SU-DHL-6 (cell line): ENCODE data around the gene KCNA10.

Source experiments
- EZH2phosphoT487 ChIP-seq: fragments of 200-600 bp; sonication (generic), shearing (Covaris generic); conservative IDR thresholded peaks from 2 replicates; pipeline ENCODE4 v1.6.1; 2018; ENCODE audit warnings: mild to moderate bottlenecking, antibody characterized with exemption, low read length, moderate library complexity, mixed read lengths
- TF ChIP-seq, protein P1 (sequence below): fragments of 200-600 bp; sonication (generic); IDR thresholded peaks from one replicate; pipeline ENCODE4 v1.5.1; 2017; ENCODE audit warnings: antibody characterized with exemption, mild to moderate bottlenecking, low read length, moderate library complexity; ENCODE audit not compliant: insufficient read depth, poor library complexity, severe bottlenecking

DNA sequence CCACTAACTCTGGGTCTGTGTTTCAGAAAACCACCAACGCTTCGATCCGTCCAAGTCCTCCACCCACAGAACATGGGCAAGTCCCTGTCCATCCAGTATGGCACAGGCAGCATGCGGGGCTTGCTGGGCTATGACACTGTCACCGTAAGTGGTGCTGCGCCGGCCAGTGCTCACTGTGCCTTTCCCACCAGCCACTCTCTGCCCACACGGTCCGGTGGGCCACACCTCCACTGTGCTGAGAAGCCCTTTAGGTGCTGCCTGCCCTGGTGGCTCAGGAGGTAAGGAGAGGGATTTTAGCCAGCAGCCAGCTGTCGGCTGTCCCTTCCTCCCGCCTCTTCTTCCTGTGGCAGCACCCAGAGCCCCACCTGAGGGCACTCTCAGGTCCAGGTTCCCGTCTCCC is 34.2 kb downstream of the KCNA10 start:
- TF ChIP-seq EZH2phosphoT487: no peak
- TF ChIP-seq, protein P1, sequence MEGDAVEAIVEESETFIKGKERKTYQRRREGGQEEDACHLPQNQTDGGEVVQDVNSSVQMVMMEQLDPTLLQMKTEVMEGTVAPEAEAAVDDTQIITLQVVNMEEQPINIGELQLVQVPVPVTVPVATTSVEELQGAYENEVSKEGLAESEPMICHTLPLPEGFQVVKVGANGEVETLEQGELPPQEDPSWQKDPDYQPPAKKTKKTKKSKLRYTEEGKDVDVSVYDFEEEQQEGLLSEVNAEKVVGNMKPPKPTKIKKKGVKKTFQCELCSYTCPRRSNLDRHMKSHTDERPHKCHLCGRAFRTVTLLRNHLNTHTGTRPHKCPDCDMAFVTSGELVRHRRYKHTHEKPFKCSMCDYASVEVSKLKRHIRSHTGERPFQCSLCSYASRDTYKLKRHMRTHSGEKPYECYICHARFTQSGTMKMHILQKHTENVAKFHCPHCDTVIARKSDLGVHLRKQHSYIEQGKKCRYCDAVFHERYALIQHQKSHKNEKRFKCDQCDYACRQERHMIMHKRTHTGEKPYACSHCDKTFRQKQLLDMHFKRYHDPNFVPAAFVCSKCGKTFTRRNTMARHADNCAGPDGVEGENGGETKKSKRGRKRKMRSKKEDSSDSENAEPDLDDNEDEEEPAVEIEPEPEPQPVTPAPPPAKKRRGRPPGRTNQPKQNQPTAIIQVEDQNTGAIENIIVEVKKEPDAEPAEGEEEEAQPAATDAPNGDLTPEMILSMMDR: no peak
